Stomach smooth muscle (tissue), 2 donors: ENCODE data around the gene CST6.

ENCODE experiments used
- H3K27ac ChIP-seq: one replicate; pipeline ENCODE4 v1.7.0; 2013; ENCODE audit warnings: mild to moderate bottlenecking, low read length, inconsistent platforms
- H3K27me3 ChIP-seq, 2 donors: one replicate each; pipeline ENCODE4 v1.7.0; 2013; ENCODE audit warnings: low read length in 2 of 2; ENCODE audit not compliant: insufficient read depth in 2 of 2, control insufficient read depth in 1 of 2
- H3K36me3 ChIP-seq, 2 donors: one replicate each; pipeline ENCODE4 v1.7.0; 2013; ENCODE audit warnings: low read length in 2 of 2; ENCODE audit not compliant: control insufficient read depth in 2 of 2, insufficient read depth in 2 of 2
- H3K4me1 ChIP-seq: one replicate; pipeline ENCODE4 v1.7.0; 2013; ENCODE audit warnings: low read length; ENCODE audit not compliant: control insufficient read depth, insufficient read depth
- H3K4me3 ChIP-seq, 2 donors: one replicate each; pipeline ENCODE4 v1.7.0; 2013; ENCODE audit warnings: low read length in 2 of 2
- H3K9ac ChIP-seq, 2 donors: one replicate each; pipeline ENCODE4 v1.7.0; 2013; ENCODE audit warnings: low read length in 2 of 2, mild to moderate bottlenecking in 1 of 2
- H3K9me3 ChIP-seq, 2 donors: one replicate each; pipeline ENCODE4 v1.7.0; 2013; ENCODE audit warnings: low read length in 2 of 2; ENCODE audit not compliant: control insufficient read depth in 2 of 2
- donor health status: healthy.
- donor health status: Pancreatic carcinoma.

The CST6 gene

GRCh38 chr11:65976216-65977176 lies 35.3 kb upstream of the CST6 start:
- Histone ChIP-seq H3K4me1 (no peaks in the 10 kb centered on the region), H3K36me3 (peaks cover 19 to 31% of the 10 kb centered on the region in 2 donors), H3K4me3 (no peak overlapping the region), H3K27me3 (no peaks in the 10 kb centered on the region), H3K27ac (no peak overlapping the region), H3K9me3 (no peaks in the 10 kb centered on the region), H3K9ac (no peak overlapping the region)

- H3K9me3 ChIP-seq = no peaks in the 10 kb centered on the region
- H3K4me3 ChIP-seq = no peak overlapping the region
- no peak overlapping the region for H3K27ac ChIP-seq
- peaks cover 19 to 27% of the 10 kb centered on the region in 2 donors for H3K36me3 ChIP-seq
- no peaks in the 10 kb centered on the region for H3K27me3 ChIP-seq
- H3K9ac ChIP-seq = no peak overlapping the region
- H3K4me1 ChIP-seq = no peaks in the 10 kb centered on the region
These were observed 34.0 kb upstream of the CST6 start for GRCh38 chr11:65977621-65978390.

- H3K4me3 ChIP-seq = no peak overlapping the region
- H3K9me3 ChIP-seq = no peaks in the 10 kb centered on the region
- peaks cover 14 to 22% of the 10 kb centered on the region in 2 donors for H3K36me3 ChIP-seq
- peaks cover 1% of the 10 kb centered on the region for H3K4me1 ChIP-seq
- no peaks in the 10 kb centered on the region for H3K27me3 ChIP-seq
- no peak overlapping the region for H3K27ac ChIP-seq
- no peak overlapping the region for H3K9ac ChIP-seq
These were observed 33.2 kb upstream of the CST6 start for GRCh38 chr11:65978391-65979238.

GRCh38 chr11:65979261-65979759 lies 32.5 kb upstream of the CST6 start:
- no peak overlapping the region for H3K4me3 ChIP-seq
- H3K4me1 ChIP-seq = peaks cover 2% of the 10 kb centered on the region
- H3K27me3 ChIP-seq = no peaks in the 10 kb centered on the region
- no peaks in the 10 kb centered on the region for H3K9me3 ChIP-seq
- peaks cover 14 to 22% of the 10 kb centered on the region in 2 donors for H3K36me3 ChIP-seq
- no peak overlapping the region for H3K9ac ChIP-seq
- no peak overlapping the region for H3K27ac ChIP-seq

GRCh38 chr11:65981101-65981740 lies 30.6 kb upstream of the CST6 start:
- Histone ChIP-seq H3K27me3 (no peaks in the 10 kb centered on the region), H3K4me1 (peaks cover 8% of the 10 kb centered on the region), H3K9ac (no peak overlapping the region), H3K27ac (no peak overlapping the region), H3K36me3 (peaks cover 14 to 21% of the 10 kb centered on the region in 2 donors), H3K4me3 (no peak overlapping the region), H3K9me3 (no peaks in the 10 kb centered on the region)

GRCh38 chr11:65981972-65982823 lies 29.6 kb upstream of the CST6 start:
- H3K9ac ChIP-seq = no peak overlapping the region

GRCh38 chr11:65982824-65983588 lies 28.8 kb upstream of the CST6 start:
- peaks cover 8% of the 10 kb centered on the region for H3K4me1 ChIP-seq
- H3K27ac ChIP-seq = peak overlapping the region; percentile 62
- H3K27me3 ChIP-seq = no peaks in the 10 kb centered on the region
- H3K9me3 ChIP-seq = no peaks in the 10 kb centered on the region
- H3K36me3 ChIP-seq = peaks cover 4 to 8% of the 10 kb centered on the region in 2 donors
- no peak overlapping the region for H3K4me3 ChIP-seq
- H3K9ac ChIP-seq = no peak overlapping the region

More at GRCh38 chr11:65981972-65982823, 29.6 kb upstream of the CST6 start:
- Histone ChIP-seq H3K4me1 (peaks cover 8% of the 10 kb centered on the region), H3K9me3 (no peaks in the 10 kb centered on the region), H3K36me3 (peaks cover 8 to 16% of the 10 kb centered on the region in 2 donors), H3K27me3 (no peaks in the 10 kb centered on the region), H3K4me3 (no peak overlapping the region), H3K27ac (no peak overlapping the region)

- Histone ChIP-seq H3K4me1 (peaks cover 8% of the 10 kb centered on the region), H3K27me3 (no peaks in the 10 kb centered on the region), H3K9me3 (no peaks in the 10 kb centered on the region), H3K4me3 (no peak overlapping the region), H3K9ac (no peak overlapping the region), H3K36me3 (peaks cover 4 to 8% of the 10 kb centered on the region in 2 donors), H3K27ac (peak overlapping the region; percentile 62)
These were observed 28.2 kb upstream of the CST6 start for GRCh38 chr11:65983589-65983987.

- Histone ChIP-seq H3K27ac (no peak overlapping the region), H3K4me1 (peaks cover 11% of the 10 kb centered on the region), H3K36me3 (no peaks in the 10 kb centered on the region), H3K9ac (no peak overlapping the region), H3K9me3 (no peaks in the 10 kb centered on the region), H3K27me3 (no peaks in the 10 kb centered on the region), H3K4me3 (no peak overlapping the region)
These were observed 24.5 kb upstream of the CST6 start for GRCh38 chr11:65987336-65987735.
